H9 (cell line): ENCODE results near the gene ROPN1L. TPM values are rescaled to one million over a fixed set of nuclear protein-coding genes. Genes with fewer than 3 reads are reported as not detected.

ENCODE experiments used
- DNase-seq: peaks from one replicate; pipeline ENCODE4 v3.0.0-alpha.2; 2017
- H2AFZ ChIP-seq: one replicate; pipeline ENCODE4 v1.6.1; 2013; ENCODE audit warnings: mild to moderate bottlenecking, low read length, control low read depth, moderate library complexity
- H2AK5ac ChIP-seq: 2 replicates; pipeline ENCODE4 v1.6.1; 2013; ENCODE audit warnings: low read length, control low read depth, mixed read lengths; ENCODE audit not compliant: insufficient read length
- H2BK120ac ChIP-seq: one replicate; pipeline ENCODE4 v1.6.1; 2013; ENCODE audit warnings: low read depth, mild to moderate bottlenecking, low read length, control low read depth, inconsistent platforms; ENCODE audit not compliant: poor library complexity, severe bottlenecking
- H2BK12ac ChIP-seq: 2 replicates; pipeline ENCODE4 v1.6.1; 2013; ENCODE audit warnings: low read length, control low read depth, mixed read lengths, low read depth; ENCODE audit not compliant: insufficient read length
- H2BK15ac ChIP-seq: 2 replicates; pipeline ENCODE4 v1.6.1; 2013; ENCODE audit warnings: low read depth, low read length, control low read depth
- H2BK20ac ChIP-seq: one replicate; pipeline ENCODE4 v1.6.1; 2013; ENCODE audit warnings: low read depth, mild to moderate bottlenecking, low read length, control low read depth, inconsistent platforms; ENCODE audit not compliant: poor library complexity, severe bottlenecking
- H2BK5ac ChIP-seq: 2 replicates; pipeline ENCODE4 v1.6.1; 2013; ENCODE audit warnings: low read length, control low read depth, mixed read lengths; ENCODE audit not compliant: insufficient read length
- H3K14ac ChIP-seq: 2 replicates; pipeline ENCODE4 v1.6.1; 2013; ENCODE audit warnings: low read length, control low read depth; ENCODE audit not compliant: insufficient read depth
- H3K18ac ChIP-seq: 2 replicates; pipeline ENCODE4 v1.6.1; 2013; ENCODE audit warnings: low read depth, mild to moderate bottlenecking, mixed read lengths, low read length, control low read depth; ENCODE audit not compliant: insufficient read length
- H3K23ac ChIP-seq: 2 replicates; pipeline ENCODE4 v1.6.1; 2013; ENCODE audit warnings: low read length, control low read depth, mixed read lengths, low read depth; ENCODE audit not compliant: insufficient read length
- H3K23me2 ChIP-seq: 2 replicates; pipeline ENCODE4 v1.6.1; 2013; ENCODE audit warnings: low read depth, mild to moderate bottlenecking, mixed read lengths, low read length, control low read depth; ENCODE audit not compliant: insufficient read length, poor library complexity, severe bottlenecking
- H3K27ac ChIP-seq: 2 replicates; pipeline ENCODE4 v1.5.1; 2013; ENCODE audit warnings: low read length, control low read depth, mixed read lengths, low read depth; ENCODE audit not compliant: insufficient read length
- H3K27me3 ChIP-seq: 2 replicates; pipeline ENCODE4 v1.6.1; 2013; ENCODE audit warnings: low read length, control low read depth, inconsistent platforms; ENCODE audit not compliant: insufficient read depth
- H3K4ac ChIP-seq: 2 replicates; pipeline ENCODE4 v1.6.1; 2013; ENCODE audit warnings: low read depth, mild to moderate bottlenecking, control low read depth, inconsistent platforms, low read length, moderate library complexity
- H3K4me1 ChIP-seq: 2 replicates; pipeline ENCODE4 v1.6.1; 2013; ENCODE audit warnings: low read length, control low read depth, inconsistent platforms; ENCODE audit not compliant: insufficient read depth
- H3K4me2 ChIP-seq: 2 replicates; pipeline ENCODE4 v1.6.1; 2013; ENCODE audit warnings: low read length, control low read depth, mixed read lengths; ENCODE audit not compliant: insufficient read length, insufficient read depth
- H3K56ac ChIP-seq: 2 replicates; pipeline ENCODE4 v1.6.1; 2013; ENCODE audit warnings: low read depth, mild to moderate bottlenecking, mixed read lengths, low read length, control low read depth; ENCODE audit not compliant: insufficient read length
- H3K79me1 ChIP-seq: 2 replicates; pipeline ENCODE4 v1.6.1; 2013; ENCODE audit warnings: low read depth, mild to moderate bottlenecking, moderate library complexity, low read length, control low read depth, inconsistent platforms; ENCODE audit not compliant: insufficient read depth, poor library complexity, severe bottlenecking
- H3K79me2 ChIP-seq: 2 replicates; pipeline ENCODE4 v1.6.1; 2013; ENCODE audit warnings: low read length, control low read depth, inconsistent platforms; ENCODE audit not compliant: insufficient read depth
- H3K9ac ChIP-seq: 2 replicates; pipeline ENCODE4 v1.6.1; 2013; ENCODE audit warnings: low read length, control low read depth, mixed read lengths; ENCODE audit not compliant: insufficient read length; ENCODE audit errors: extremely low read depth
- H3K9me3 ChIP-seq: one replicate; pipeline ENCODE4 v1.6.1; 2013; ENCODE audit warnings: low read depth, low read length, inconsistent platforms; ENCODE audit not compliant: control insufficient read depth
- H3T11ph ChIP-seq: one replicate; pipeline ENCODE4 v1.6.1; 2013; ENCODE audit warnings: mild to moderate bottlenecking, low read length, control low read depth, inconsistent platforms
- H4K20me1 ChIP-seq: one replicate; pipeline ENCODE4 v1.6.1; 2013; ENCODE audit not compliant: control insufficient read depth, insufficient read length, insufficient read depth
- H4K5ac ChIP-seq: 2 replicates; pipeline ENCODE4 v1.6.1; 2013; ENCODE audit warnings: low read depth, mild to moderate bottlenecking, mixed read lengths, low read length, control low read depth; ENCODE audit not compliant: insufficient read length
- H4K8ac ChIP-seq: replicated peaks from 2 replicates; pipeline ENCODE4 v1.6.1; 2013; ENCODE audit warnings: low read length, control low read depth, mixed read lengths, low read depth; ENCODE audit not compliant: insufficient read length
- H4K91ac ChIP-seq: 2 replicates; pipeline ENCODE4 v1.6.1; 2013; ENCODE audit warnings: low read depth, mild to moderate bottlenecking, moderate library complexity, mixed read lengths, low read length, control low read depth; ENCODE audit not compliant: insufficient read length
- H3K27ac Mint-ChIP-seq, 3 experiments: 2 replicates in 2 of 3; 3 replicates in 1 of 3; pipeline ENCODE4 v1.8.0; 2020 to 2021; ENCODE audit warnings: mixed read lengths in 3 of 3, mild to moderate bottlenecking in 1 of 3, moderate library complexity in 1 of 3
- H3K27me3 Mint-ChIP-seq: 2 replicates; pipeline ENCODE4 v1.8.0; 2021; ENCODE audit warnings: low read depth, mild to moderate bottlenecking, moderate library complexity, mixed read lengths
- H3K36me3 Mint-ChIP-seq, 3 experiments: 2 replicates in 2 of 3; 3 replicates in 1 of 3; pipeline ENCODE4 v1.8.0; 2020 to 2021; ENCODE audit warnings: low read depth in 3 of 3, mixed read lengths in 3 of 3; ENCODE audit not compliant: insufficient read depth in 1 of 3
- H3K4me1 Mint-ChIP-seq, 2 experiments: 2 replicates each; pipeline ENCODE4 v1.8.0; 2020; ENCODE audit warnings: mixed read lengths in 2 of 2
- H3K4me3 Mint-ChIP-seq, 2 experiments: 2 replicates in 1 of 2; 3 replicates in 1 of 2; pipeline ENCODE4 v1.8.0; 2020 to 2021; ENCODE audit warnings: mild to moderate bottlenecking in 2 of 2, mixed read lengths in 2 of 2, moderate library complexity in 1 of 2
- H3K9me3 Mint-ChIP-seq, 2 experiments: 2 replicates in 1 of 2; 3 replicates in 1 of 2; pipeline ENCODE4 v1.8.0; 2020; ENCODE audit warnings: mild to moderate bottlenecking in 2 of 2, mixed read lengths in 2 of 2, moderate library complexity in 1 of 2
- CTCF ChIP-seq: fragments of 200-600 bp; sonication (generic); conservative IDR thresholded peaks from 3 replicates; pipeline ENCODE4 v1.8.0; 2021; ENCODE audit warnings: antibody characterized with exemption, mild to moderate bottlenecking
- WGBS: extraction: QIAGEN DNeasy Blood & Tissue Kit; methylation state at CpG from one replicate; pipeline ENCODE4 v1.1.7; 2013; ENCODE audit warnings: missing lambda C conversion rate, low lambda C conversion rate, mixed read lengths; ENCODE audit not compliant: insufficient read length; ENCODE audit errors: extremely low coverage; 5-methylcytosine and 5-hydroxymethylcytosine counted together
- total RNA-seq: library from RNA; stranded (reverse); gene quantifications from 2 replicates; pipeline ENCODE4 v1.2.1, GENCODE V29; 2021

Gene ROPN1L
- total RNA-seq, 1 experiment from 2014 or later: 0.37 TPM

GRCh38 chr5:10489810-10490426 lies 48.2 kb downstream of the ROPN1L start:
- no peak overlapping the region for H2AK5ac ChIP-seq
- no peak overlapping the region for H2BK12ac ChIP-seq
- H3K9me3 ChIP-seq: no peaks in the 10 kb centered on the region
- Mint-ChIP-seq H3K27me3 (peaks cover 27% of the 10 kb centered on the region), H3K4me3 (no peak overlapping the region), H3K4me1 (peaks cover 21 to 29% of the 10 kb centered on the region in 2 experiments), H3K36me3 (peaks cover 8 to 11% (median 9%) of the 10 kb centered on the region in 3 experiments; a peak in 6 of 7 replicates), H3K9me3 (peaks cover 11 to 13% of the 10 kb centered on the region in 2 experiments), H3K27ac (no peak overlapping the region)
- H3K4me2 ChIP-seq: no peak overlapping the region
- H4K20me1 ChIP-seq: no peaks in the 10 kb centered on the region
- H2BK5ac ChIP-seq: no peak overlapping the region
- no CpG with 5 or more reads among the region's 8 CpGs for WGBS
- H2BK15ac ChIP-seq: no peak overlapping the region
- no peak overlapping the region for H3K4ac ChIP-seq
- no peak overlapping the region for H3K18ac ChIP-seq
- no peak for DNase-seq
- TF ChIP-seq CTCF: no peak
- no peak overlapping the region for H3K14ac ChIP-seq
- no peak overlapping the region for H3K27ac ChIP-seq
- no peak overlapping the region for H2AFZ ChIP-seq
- H2BK20ac ChIP-seq: no peak overlapping the region
- H3K4me1 ChIP-seq: no peaks in the 10 kb centered on the region
- no peak overlapping the region for H3K9ac ChIP-seq
- H4K91ac ChIP-seq: no peak overlapping the region
- no peaks in the 10 kb centered on the region for H3K23me2 ChIP-seq
- no peak overlapping the region for H2BK120ac ChIP-seq
- no peak overlapping the region for H3T11ph ChIP-seq
- no peak overlapping the region for H4K5ac ChIP-seq
- H4K8ac ChIP-seq: no peak overlapping the region
- no peaks in the 10 kb centered on the region for H3K27me3 ChIP-seq
- H3K23ac ChIP-seq: no peak overlapping the region
- no peaks in the 10 kb centered on the region for H3K79me1 ChIP-seq
- no peaks in the 10 kb centered on the region for H3K79me2 ChIP-seq
- no peak overlapping the region for H3K56ac ChIP-seq
